ENCODE results near the gene ANKRD52.
"Not testable (repeated sequence)": the region's sequence is repeated elsewhere in the genome, so short reads cannot be mapped to it uniquely, and the experiment has no call there.

Gene ANKRD52

DNA sequence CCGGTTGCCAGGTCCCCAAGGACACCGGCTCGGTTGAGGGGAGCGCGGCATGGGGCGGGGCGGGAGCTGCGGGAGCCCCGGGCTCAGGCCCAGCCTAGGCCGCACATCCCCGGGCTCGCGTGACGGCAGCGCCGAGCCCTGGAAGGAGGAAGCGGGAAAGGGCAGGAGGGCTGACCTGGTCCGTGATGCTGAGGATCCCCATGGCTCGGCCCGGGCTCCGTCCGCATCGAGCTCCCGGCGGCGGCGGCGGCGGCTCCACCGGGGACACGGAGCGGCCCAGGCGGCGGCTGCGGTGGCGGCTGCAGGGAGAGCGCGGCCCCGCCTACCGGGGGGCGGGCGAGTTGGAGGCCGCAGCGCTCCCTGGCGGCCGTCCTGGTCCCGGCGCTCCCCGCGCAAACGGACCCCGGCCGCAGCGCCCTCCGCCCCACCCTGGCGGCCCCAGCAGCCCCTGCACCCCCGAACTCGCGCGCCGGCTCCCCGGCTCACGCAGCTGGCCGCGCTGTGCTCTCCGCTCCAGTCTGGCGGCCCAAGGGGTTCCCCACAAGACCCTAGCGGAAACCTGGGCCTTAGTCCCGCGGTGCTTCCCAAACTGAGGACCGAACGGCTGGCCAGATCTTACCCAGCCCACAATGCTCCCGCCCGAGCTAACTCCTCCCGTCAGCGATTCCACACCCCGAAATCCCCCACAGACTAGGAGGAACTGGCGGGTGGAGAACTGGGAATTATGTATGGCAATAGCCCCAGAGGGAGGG lies at the start of gene ANKRD52:
TSS of gene ANKRD52 (minus strand) at position 317 of the 752 bp plus-strand sequence. CDS start at position 202, 115 bp downstream.
- DNase-seq (ENCODE audit: low read depth) = peak; percentile 57

- DNase-seq (ENCODE audit: low read depth) = no peak
Measured at GRCh38 chr12:56307221-56307965, 49.2 kb upstream of the ANKRD52 start.

DNA sequence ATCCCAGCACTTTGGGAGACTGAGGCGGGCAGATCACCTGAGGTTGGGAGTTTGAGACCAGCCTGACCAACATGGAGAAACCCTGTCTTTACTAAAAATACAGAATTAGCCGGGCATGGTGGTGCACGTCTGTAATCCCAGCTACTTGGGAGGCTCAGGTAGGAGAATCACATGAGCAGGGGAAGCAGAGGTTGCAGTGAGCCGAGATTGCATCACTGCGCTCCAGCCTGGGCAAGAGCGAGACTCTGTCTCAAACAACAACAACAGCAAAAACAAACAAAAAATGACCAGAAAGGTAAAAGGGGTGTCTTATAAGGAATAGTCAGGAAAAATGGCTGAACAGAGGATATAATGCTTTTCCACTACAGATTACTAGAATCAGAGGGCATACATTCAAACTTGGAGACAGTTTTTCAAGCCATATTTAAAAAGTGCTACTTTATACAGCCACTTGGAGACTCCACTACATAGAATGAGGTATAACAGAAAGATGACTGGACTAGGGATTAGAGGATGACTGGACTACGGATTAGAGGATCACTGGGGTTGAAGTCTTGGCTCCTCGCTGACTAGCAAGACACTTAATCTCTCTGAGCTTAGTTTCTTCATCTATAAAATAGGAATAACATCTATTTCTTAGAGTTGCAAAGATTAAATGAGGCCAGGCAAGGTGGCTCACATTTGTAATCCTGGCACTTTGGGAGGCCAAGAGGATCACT lies 46.8 kb upstream of the ANKRD52 start:
- no peak for DNase-seq (ENCODE audit: low read depth)

DNA sequence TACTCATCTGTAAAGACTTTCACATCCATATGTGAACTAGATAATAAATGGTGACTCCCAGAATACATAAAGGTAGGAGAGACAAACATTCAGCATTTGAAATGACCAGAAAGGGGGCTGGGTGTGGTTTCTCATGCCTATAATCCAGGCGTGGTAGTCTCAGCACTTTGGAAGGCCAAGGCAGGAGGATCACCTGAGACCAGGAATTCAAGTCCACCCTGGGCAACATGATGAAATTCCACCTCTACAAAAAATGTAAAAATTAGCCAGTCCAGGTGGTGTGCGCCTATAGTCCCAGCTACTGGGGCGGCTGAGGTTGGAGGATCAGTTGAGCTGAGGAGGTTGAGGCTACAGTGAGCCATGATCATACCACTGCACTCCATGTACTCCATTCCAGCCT lies 46.1 kb upstream of the ANKRD52 start:
- no peak for DNase-seq (ENCODE audit: low read depth)

- no peak for DNase-seq (ENCODE audit: low read depth)
Measured at GRCh38 chr12:56300644-56301464, 42.7 kb upstream of the ANKRD52 start.

- DNase-seq (ENCODE audit: low read depth) = peak; percentile 87
Measured at GRCh38 chr12:56299853-56300643, 41.9 kb upstream of the ANKRD52 start, which contains the start of gene CS. TSS of gene CS (minus strand) at chr12:56300330. CDS start at chr12:56300201, 129 bp downstream.

DNA sequence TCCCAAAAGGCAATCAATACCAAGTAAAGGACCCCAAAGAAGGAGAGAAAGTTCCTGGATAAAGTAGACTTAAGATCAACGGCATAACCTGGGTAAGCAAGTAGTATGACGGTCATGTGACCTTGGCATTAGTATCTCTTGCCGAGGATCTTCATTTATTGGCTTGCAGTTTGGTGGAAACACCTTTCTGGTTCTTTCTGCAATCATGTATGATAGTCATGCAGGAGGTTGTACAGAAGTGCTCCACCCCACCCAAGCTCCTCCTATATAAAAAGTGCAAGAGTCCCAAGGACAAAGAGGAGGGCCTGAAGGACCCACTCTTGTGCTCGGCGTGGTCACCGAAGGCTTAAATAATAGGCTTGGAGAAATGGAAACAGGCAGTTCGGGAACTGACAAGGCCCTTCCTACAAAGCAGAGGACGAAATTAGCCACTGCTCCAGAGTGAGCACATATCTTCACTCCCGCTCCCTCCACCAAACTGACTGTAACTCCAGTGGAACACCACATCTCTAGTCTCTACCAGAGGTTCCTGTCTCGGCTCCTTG lies 41.2 kb upstream of the ANKRD52 start:
- no peak for DNase-seq (ENCODE audit: low read depth)

DNA sequence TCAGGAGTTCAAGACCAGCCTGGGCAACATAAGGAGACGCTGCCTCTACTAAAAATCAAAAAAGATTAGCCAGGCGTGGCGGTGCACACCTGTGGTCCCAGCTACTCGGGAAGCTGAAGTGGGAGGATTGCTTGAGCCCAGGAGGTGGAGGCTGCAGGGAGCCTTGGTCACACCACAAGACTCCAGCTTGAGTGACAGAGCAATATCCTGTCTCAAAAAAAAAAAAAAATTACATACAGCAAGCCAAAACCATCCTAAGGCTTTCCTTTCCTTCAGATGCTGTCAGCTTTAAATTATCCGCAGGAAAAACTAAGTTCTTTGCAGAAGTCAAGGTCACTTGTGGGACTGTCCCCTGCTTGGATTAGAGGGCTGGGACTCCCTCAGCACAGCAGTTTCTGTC lies 40.6 kb upstream of the ANKRD52 start:
- DNase-seq (ENCODE audit: low read depth) = no peak

GRCh38 chr12:56297400-56297799 lies 39.2 kb upstream of the ANKRD52 start:
- no peak for DNase-seq (ENCODE audit: low read depth)

GRCh38 chr12:56296295-56296694 lies 38.1 kb upstream of the ANKRD52 start:
- no peak for DNase-seq (ENCODE audit: low read depth)

- DNase-seq (ENCODE audit: low read depth) = no peak
Measured at GRCh38 chr12:56293795-56294194, 35.6 kb upstream of the ANKRD52 start.

- DNase-seq (ENCODE audit: low read depth) = no peak
Measured at GRCh38 chr12:56288705-56289387, 30.7 kb upstream of the ANKRD52 start.

- DNase-seq (ENCODE audit: low read depth) = no peak
Measured at GRCh38 chr12:56286044-56286830, 28.1 kb upstream of the ANKRD52 start.

DNA sequence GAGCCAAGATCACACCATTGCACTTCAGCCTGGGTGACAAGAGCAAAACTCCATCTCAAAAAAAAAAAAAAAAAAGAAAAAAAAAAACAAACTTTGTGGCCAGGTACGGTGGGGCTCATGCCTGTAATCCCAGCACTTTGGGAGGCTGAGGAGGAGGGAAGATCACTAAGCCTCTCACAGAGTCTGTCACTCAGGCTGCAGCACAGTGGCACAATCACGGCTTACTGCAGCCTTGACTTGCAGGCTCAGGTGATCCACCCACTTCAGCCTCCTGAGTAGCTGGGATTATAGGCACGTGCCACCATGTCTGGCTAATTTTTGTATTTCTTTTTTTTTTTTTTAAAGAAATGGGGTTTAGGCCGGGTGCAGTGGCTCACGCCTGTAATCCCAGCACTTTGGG lies 26.1 kb upstream of the ANKRD52 start:
- DNase-seq (ENCODE audit: low read depth) = not testable (repeated sequence)

DNA sequence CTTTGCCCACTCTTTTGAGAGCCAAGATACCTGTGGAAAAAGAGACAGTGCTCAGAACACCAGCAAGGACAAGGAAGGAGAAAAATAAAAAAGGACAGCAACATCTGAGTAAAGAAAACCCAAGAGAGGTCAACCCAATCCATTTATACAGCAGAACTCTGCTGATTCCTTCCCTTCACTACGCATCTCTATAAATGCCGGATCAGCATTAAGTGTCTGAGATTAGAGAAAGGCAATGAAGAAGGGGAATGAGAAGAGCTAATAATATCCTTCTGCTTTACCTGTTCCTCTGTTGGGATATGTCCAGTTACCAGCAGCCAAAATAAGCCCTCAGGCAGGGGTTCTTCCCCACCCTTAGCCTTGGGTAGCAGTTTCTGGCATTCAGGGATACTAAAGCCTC lies 24.4 kb upstream of the ANKRD52 start:
- DNase-seq (ENCODE audit: low read depth) = no peak

- DNase-seq (ENCODE audit: low read depth) = no peak
Measured at GRCh38 chr12:56282030-56282429, 23.8 kb upstream of the ANKRD52 start.

DNA sequence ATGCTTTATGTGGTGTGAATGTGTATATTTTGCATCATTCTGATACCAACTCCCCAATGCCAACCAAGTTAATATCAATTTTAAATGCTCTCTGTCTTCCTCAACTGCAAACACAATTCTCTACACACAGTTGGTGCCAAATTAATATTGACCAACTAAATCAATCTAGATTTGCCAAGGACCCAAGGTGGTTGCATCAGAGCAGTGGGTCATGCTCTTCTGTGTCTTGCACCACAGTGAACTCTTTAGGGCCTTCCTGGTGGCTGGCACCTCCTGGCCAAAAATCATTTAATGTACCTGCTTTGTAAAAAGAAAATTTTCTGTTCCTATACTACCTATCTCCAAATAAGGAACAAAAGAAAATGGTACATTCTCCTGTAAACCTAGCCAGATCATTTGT lies 22.7 kb upstream of the ANKRD52 start:
- DNase-seq (ENCODE audit: low read depth) = no peak

GRCh38 chr12:56278905-56279304 lies 20.7 kb upstream of the ANKRD52 start:
- DNase-seq (ENCODE audit: low read depth) = no peak

DNA sequence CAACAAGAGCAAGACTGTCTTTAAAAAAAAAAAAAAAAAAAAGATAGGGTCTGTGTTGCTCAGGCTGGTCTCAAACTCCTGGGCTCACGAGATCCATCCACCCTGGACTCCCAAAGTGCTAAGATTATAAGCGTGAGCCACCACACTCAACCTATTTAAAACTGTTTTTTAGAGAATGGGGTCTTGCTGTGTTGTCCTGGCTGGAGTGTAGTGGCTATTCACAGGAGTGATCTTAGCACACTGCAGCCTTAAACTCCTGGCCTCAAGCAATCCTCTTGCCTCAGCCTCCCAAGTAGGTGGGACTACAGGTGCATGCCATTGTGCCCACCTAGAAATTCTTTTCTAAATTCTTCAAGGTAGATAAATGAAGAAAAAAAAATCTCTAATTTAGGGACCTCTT lies 16.1 kb upstream of the ANKRD52 start:
- no peak for DNase-seq (ENCODE audit: low read depth)
